ENCODE data around the gene ARMH3.

Gene ARMH3

GRCh38 chr10:101902032-101902819 lies 153.7 kb downstream of the ARMH3 start:
- TF ChIP-seq POLR2AphosphoS5 (IDR thresholded peaks at IDR 0.05; ENCODE audit: low read depth, low read length) (no peak; the same call in 1 of the 2 replicates), TAF1 (IDR thresholded peaks at IDR 0.05; ENCODE audit: borderline replicate concordance, low read depth, low read length) (no peak), POLR2A (IDR thresholded peaks at IDR 0.05; ENCODE audit: low read depth, low read length) (peak; percentile 69)
- FAIRE-seq (peak; percentile 82), DNase-seq (ENCODE audit: insufficient read length) (no peak)

GRCh38 chr10:101901340-101901739 lies 154.6 kb downstream of the ARMH3 start:
- FAIRE-seq, result peak; percentile 100
- peak; percentile 43; the same call in 1 of the 2 replicates for TF ChIP-seq TAF1 (IDR thresholded peaks at IDR 0.05; ENCODE audit: borderline replicate concordance, low read depth, low read length)
- peak; percentile 73 for TF ChIP-seq POLR2A (IDR thresholded peaks at IDR 0.05; ENCODE audit: low read depth, low read length)
- TF ChIP-seq POLR2AphosphoS5 (IDR thresholded peaks at IDR 0.05; ENCODE audit: low read depth, low read length), result peak; percentile 78
- DNase-seq (ENCODE audit: insufficient read length), result peak; percentile 38

DNA sequence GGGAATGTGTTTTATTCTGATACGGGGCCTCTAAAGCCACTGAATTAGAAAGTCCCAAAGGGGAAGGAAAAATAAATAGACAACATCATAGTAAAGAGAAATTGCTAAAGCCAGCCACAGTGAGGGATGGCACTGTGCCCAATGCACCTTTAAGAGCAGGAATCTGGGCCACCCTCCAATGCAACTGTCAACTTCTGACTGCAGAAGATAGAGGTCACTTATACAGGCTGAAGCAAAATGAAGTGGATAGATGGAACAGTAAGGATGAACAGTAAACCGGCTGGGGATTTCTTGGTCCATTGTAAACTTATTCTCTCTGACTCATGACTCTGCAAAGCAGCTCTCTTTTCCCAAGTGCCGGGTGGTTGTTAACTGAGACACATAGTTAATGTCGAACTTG lies 158.3 kb downstream of the ARMH3 start:
- TF ChIP-seq TAF1 (IDR thresholded peaks at IDR 0.05; ENCODE audit: borderline replicate concordance, low read depth, low read length), result no peak
- no peak for TF ChIP-seq POLR2A (IDR thresholded peaks at IDR 0.05; ENCODE audit: low read depth, low read length)
- TF ChIP-seq POLR2AphosphoS5 (IDR thresholded peaks at IDR 0.05; ENCODE audit: low read depth, low read length), result no peak
- DNase-seq (ENCODE audit: insufficient read length) (no peak), FAIRE-seq (peak; percentile 82)

DNA sequence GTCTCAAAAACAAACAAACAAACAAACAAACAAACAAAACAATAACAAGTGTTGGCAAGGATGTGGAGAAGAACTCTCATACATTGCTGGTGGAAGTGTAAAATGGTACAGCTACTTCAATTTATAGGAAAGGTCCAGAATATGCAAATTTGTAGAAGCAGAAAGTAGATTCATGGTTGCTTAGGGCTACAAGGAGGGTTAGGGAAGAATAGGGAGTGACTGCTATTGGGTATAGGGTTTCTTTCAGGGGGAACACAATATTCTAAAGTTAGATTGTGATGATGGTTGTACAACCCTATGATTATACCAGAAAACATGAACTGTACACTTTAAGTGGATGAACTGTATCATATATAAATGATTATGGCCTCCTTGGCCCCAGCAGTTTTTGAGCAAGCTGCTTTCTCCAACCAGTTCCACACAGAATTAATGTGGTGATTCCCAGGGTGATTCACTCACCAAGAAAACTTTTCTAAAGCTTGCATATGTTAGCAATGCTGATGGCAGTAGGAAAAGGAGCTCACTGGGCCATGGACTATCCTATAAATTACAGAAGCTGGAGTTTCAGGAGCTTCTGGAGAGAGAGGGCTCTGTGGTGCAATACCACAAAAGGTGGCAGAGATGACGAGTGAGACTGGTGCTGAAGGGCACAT lies 159.6 kb downstream of the ARMH3 start:
- FAIRE-seq, result no peak

DNA sequence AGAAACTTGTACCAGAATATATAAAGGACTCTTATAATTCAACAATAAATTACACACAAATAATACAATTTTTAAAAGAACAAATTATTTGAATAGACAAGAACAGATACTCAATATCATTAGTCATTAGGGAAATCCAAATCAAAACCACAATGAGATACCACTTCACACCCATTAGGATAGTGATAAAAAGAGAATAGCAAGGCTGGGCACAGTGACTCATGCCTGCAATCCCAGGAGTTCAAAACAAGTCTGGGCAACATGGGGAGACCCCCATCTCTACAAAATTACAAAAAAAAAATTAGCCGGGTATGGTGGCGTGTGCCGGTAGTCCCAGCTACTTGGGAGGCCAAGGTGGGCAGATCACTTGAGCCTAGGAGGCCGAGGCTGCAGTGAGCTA lies 160.2 kb downstream of the ARMH3 start:
- TF ChIP-seq POLR2AphosphoS5 (IDR thresholded peaks at IDR 0.05; ENCODE audit: low read depth, low read length), result no peak
- no peak for TF ChIP-seq POLR2A (IDR thresholded peaks at IDR 0.05; ENCODE audit: low read depth, low read length)
- no peak for TF ChIP-seq TAF1 (IDR thresholded peaks at IDR 0.05; ENCODE audit: borderline replicate concordance, low read depth, low read length)
- no peak for FAIRE-seq
- DNase-seq (ENCODE audit: insufficient read length), result no peak

More for the DNA sequence above, 159.6 kb downstream of the ARMH3 start:
- no peak for DNase-seq (ENCODE audit: insufficient read length)
- no peak for TF ChIP-seq POLR2AphosphoS5 (IDR thresholded peaks at IDR 0.05; ENCODE audit: low read depth, low read length)
- no peak for TF ChIP-seq POLR2A (IDR thresholded peaks at IDR 0.05; ENCODE audit: low read depth, low read length)
- no peak for TF ChIP-seq TAF1 (IDR thresholded peaks at IDR 0.05; ENCODE audit: borderline replicate concordance, low read depth, low read length)

DNA sequence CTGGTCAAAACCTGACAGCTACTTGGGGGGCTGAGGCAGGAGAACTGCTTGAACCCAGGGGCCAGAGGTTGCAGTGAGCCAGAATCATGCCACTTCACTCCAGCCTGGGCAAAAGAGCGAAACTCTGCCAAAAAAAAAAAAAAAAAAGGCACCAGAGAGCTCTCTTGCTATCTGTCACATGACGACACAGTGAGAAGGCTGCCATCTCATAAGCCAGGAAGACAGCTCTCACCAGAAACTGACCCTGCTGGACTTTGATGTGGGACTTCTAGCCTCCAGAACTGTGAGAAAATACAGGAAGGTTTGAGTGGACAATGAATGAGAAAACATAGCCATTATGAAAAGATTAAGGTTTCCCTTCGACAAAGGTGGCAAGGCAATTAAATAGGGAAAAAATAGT lies 161.2 kb downstream of the ARMH3 start:
- FAIRE-seq (no peak), DNase-seq (ENCODE audit: insufficient read length) (no peak)
- TF ChIP-seq TAF1 (IDR thresholded peaks at IDR 0.05; ENCODE audit: borderline replicate concordance, low read depth, low read length), result no peak
- no peak for TF ChIP-seq POLR2AphosphoS5 (IDR thresholded peaks at IDR 0.05; ENCODE audit: low read depth, low read length)
- TF ChIP-seq POLR2A (IDR thresholded peaks at IDR 0.05; ENCODE audit: low read depth, low read length), result no peak

DNA sequence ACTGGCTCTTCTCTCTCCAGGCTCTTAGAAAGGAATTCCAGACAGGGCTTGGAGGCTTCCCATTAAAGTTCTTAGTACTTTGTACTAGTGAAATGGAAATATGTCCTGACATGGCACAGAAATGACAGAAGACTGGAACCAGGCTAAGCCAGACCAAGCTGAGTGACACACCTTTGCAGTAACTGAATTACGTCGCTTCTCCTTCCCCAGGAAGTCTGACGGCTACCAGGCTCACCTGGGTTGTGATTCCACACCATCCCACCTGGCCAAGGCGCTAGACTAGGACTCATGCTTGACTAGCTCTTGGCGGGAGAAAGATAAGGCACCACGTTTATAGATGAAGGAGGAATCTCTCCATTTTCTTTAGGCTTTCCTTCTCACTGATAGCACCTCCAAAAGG lies 161.7 kb downstream of the ARMH3 start:
- TF ChIP-seq TAF1 (IDR thresholded peaks at IDR 0.05; ENCODE audit: borderline replicate concordance, low read depth, low read length), result no peak
- no peak for TF ChIP-seq POLR2AphosphoS5 (IDR thresholded peaks at IDR 0.05; ENCODE audit: low read depth, low read length)
- no peak for FAIRE-seq
- no peak for DNase-seq (ENCODE audit: insufficient read length)

DNA sequence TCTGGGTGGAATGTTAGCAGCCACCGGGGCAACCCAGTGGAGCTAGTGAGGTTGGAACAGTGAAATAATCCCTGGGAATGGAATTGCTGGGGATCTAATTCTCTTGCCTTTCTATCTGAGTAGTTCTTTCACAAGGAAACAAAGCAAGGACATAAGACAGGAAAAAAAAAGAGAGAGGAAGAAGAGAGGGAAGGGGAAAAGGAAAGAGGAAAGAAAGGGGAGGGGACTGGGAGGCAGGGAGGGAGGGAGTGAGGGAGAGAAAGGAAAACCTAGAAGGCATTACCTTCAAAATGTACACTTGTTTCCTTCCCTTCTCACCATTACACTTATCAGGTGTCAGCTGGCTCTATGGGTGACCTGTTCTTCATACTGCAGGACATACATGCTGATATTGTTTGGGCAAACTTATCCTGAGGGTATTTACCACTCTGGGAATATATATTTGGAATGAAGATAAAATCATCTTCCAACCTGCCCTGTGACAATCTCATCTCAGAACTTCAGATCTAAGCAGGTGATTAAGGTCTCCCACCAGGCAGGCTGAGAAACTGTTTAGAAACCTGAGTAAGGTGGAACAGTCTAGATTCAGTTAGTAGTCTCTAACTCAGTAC lies 162.4 kb downstream of the ARMH3 start:
- TF ChIP-seq POLR2A (IDR thresholded peaks at IDR 0.05; ENCODE audit: low read depth, low read length) (no peak), TAF1 (IDR thresholded peaks at IDR 0.05; ENCODE audit: borderline replicate concordance, low read depth, low read length) (no peak)
- FAIRE-seq (peak; percentile 9), DNase-seq (ENCODE audit: insufficient read length) (no peak)

GRCh38 chr10:101892782-101893391 lies 163.1 kb downstream of the ARMH3 start:
- FAIRE-seq (peak; percentile 65), DNase-seq (ENCODE audit: insufficient read length) (no peak)
- TF ChIP-seq TAF1 (IDR thresholded peaks at IDR 0.05; ENCODE audit: borderline replicate concordance, low read depth, low read length) (no peak), POLR2A (IDR thresholded peaks at IDR 0.05; ENCODE audit: low read depth, low read length) (no peak), POLR2AphosphoS5 (IDR thresholded peaks at IDR 0.05; ENCODE audit: low read depth, low read length) (no peak)

GRCh38 chr10:101889256-101890210 lies 166.4 kb downstream of the ARMH3 start:
- DNase-seq (ENCODE audit: insufficient read length), result peak; percentile 44
- peak; percentile 96 for FAIRE-seq
- no peak for TF ChIP-seq TAF1 (IDR thresholded peaks at IDR 0.05; ENCODE audit: borderline replicate concordance, low read depth, low read length)
- TF ChIP-seq POLR2AphosphoS5 (IDR thresholded peaks at IDR 0.05; ENCODE audit: low read depth, low read length), result no peak
- TF ChIP-seq POLR2A (IDR thresholded peaks at IDR 0.05; ENCODE audit: low read depth, low read length), result no peak

All from GM12892 (cell line).